Common myeloid progenitor, CD34-positive (primary cell): ENCODE results near the gene APOB.

ENCODE experiments used
- CTCF ChIA-PET: fragments of 350-600 bp; sonication (Branson Sonifier 250); formaldehyde crosslinking; loops from one replicate; lab custom pipeline; 2021; ENCODE audit warnings: antibody characterized with exemption; lab: Charles Lee
- POLR2A ChIA-PET: fragments of 350-600 bp; sonication (Branson Sonifier 250); formaldehyde crosslinking; loops from one replicate; lab custom pipeline; 2021; ENCODE audit warnings: antibody characterized with exemption; lab: Charles Lee
- DNase-seq, 3 donors: peaks; one replicate each; pipeline versions ENCODE4 v3.0.0 to v3.0.0-alpha.2; 2013
- H3K27ac ChIP-seq, 2 experiments: 1 replicate in 1 of 2; 2 replicates in 1 of 2; pipeline ENCODE4 v1.7.0; 2013; ENCODE audit warnings: inconsistent platforms in 2 of 2, low read length in 2 of 2, mild to moderate bottlenecking in 2 of 2, low read depth in 1 of 2, moderate library complexity in 1 of 2; ENCODE audit not compliant: severe bottlenecking in 2 of 2, insufficient read depth in 1 of 2, poor library complexity in 1 of 2
- H3K27me3 ChIP-seq, 5 experiments: replicated peaks in 2 of 5; 1 replicate in 3 of 5; 2 replicates in 2 of 5; pipeline versions ENCODE4 v1.6.1 to v1.7.0; 2013; ENCODE audit warnings: low read length in 4 of 5, mild to moderate bottlenecking in 2 of 5, moderate library complexity in 2 of 5, inconsistent platforms in 1 of 5; ENCODE audit not compliant: insufficient read depth in 5 of 5, control insufficient read depth in 4 of 5
- H3K36me3 ChIP-seq, 4 experiments: 1 replicate in 2 of 4; 2 replicates in 2 of 4; pipeline versions ENCODE4 v1.6.1 to v1.7.0; 2013; ENCODE audit warnings: low read length in 3 of 4, control low read depth in 1 of 4, mild to moderate bottlenecking in 1 of 4; ENCODE audit not compliant: control insufficient read depth in 4 of 4, insufficient read depth in 4 of 4
- H3K4me1 ChIP-seq, 4 experiments: 1 replicate in 3 of 4; 2 replicates in 1 of 4; pipeline versions ENCODE4 v1.6.1 to v1.7.1; 2013; ENCODE audit warnings: low read length in 3 of 4, mild to moderate bottlenecking in 3 of 4, control low read depth in 1 of 4, inconsistent platforms in 1 of 4, moderate library complexity in 1 of 4; ENCODE audit not compliant: control insufficient read depth in 4 of 4, insufficient read depth in 4 of 4; ENCODE audit errors: control extremely low read depth in 1 of 4
- H3K4me3 ChIP-seq, 7 experiments: 1 replicate in 4 of 7; 2 replicates in 3 of 7; pipeline versions ENCODE4 v1.5.1 to v1.7.0; 2013; ENCODE audit warnings: mild to moderate bottlenecking in 7 of 7, low read length in 6 of 7, moderate library complexity in 6 of 7, inconsistent platforms in 2 of 7, low read depth in 2 of 7, control low read depth in 1 of 7; ENCODE audit not compliant: insufficient read depth in 4 of 7, control insufficient read depth in 1 of 7; ENCODE audit errors: extremely low read depth in 1 of 7
- H3K9me3 ChIP-seq, 5 experiments: 1 replicate in 4 of 5; 2 replicates in 1 of 5; pipeline versions ENCODE4 v1.6.1 to v1.7.1; 2013; ENCODE audit warnings: low read length in 4 of 5, mild to moderate bottlenecking in 2 of 5, inconsistent platforms in 1 of 5, low read depth in 1 of 5, moderate library complexity in 1 of 5; ENCODE audit not compliant: control insufficient read depth in 4 of 5, insufficient read depth in 2 of 5; ENCODE audit errors: control extremely low read depth in 1 of 5
- WGBS: methylation state at CpG from one replicate; pipeline ENCODE4 v1.1.5; 2013; ENCODE audit not compliant: insufficient coverage; 5-methylcytosine and 5-hydroxymethylcytosine counted together

APOB gene

GRCh38 chr2:20957788-20958525, 85.9 kb downstream of the APOB start:
- POLR2A ChIA-PET = no interaction called here
- no peaks in the 10 kb centered on the region for H3K4me1 ChIP-seq

GRCh38 chr2:20955277-20956026, 88.4 kb downstream of the APOB start:
- DNase-seq = no peak
- POLR2A ChIA-PET = no interaction called here
- Histone ChIP-seq H3K4me1 (no peaks in the 10 kb centered on the region), H3K27ac (no peak overlapping the region), H3K4me3 (no peak overlapping the region), H3K9me3 (no peaks in the 10 kb centered on the region), H3K36me3 (no peaks in the 10 kb centered on the region), H3K27me3 (peaks cover 0 to 5% (median 0%) of the 10 kb centered on the region in 5 experiments)
- WGBS = 91% methylated on average over 7 of the region's 10 CpGs
- CTCF ChIA-PET = interaction anchor here (9.7 kb wide), 1 partner anchor 293 kb away, joined by 115 read pairs; no protein-coding TSS in a partner anchor

More at GRCh38 chr2:20957788-20958525, 85.9 kb downstream of the APOB start:
- no peaks in the 10 kb centered on the region for H3K36me3 ChIP-seq
- DNase-seq = no peak
- H3K4me3 ChIP-seq = no peak overlapping the region
- WGBS = 91% methylated on average over 14 of the region's 21 CpGs
- no peaks in the 10 kb centered on the region for H3K9me3 ChIP-seq
- peaks cover 0 to 5% (median 3%) of the 10 kb centered on the region in 5 experiments for H3K27me3 ChIP-seq
- H3K27ac ChIP-seq = no peak overlapping the region
- CTCF ChIA-PET = interaction anchor here (5.7 to 9.7 kb wide), 2 partner anchors 275 to 295 kb away, joined by 33 to 115 read pairs; no protein-coding TSS in a partner anchor

GRCh38 chr2:20953146-20953824, 90.6 kb downstream of the APOB start:
- Histone ChIP-seq H3K4me3 (no peak overlapping the region), H3K4me1 (no peaks in the 10 kb centered on the region), H3K27ac (no peak overlapping the region), H3K27me3 (peaks cover 0 to 7% (median 0%) of the 10 kb centered on the region in 5 experiments), H3K9me3 (no peaks in the 10 kb centered on the region), H3K36me3 (no peaks in the 10 kb centered on the region)
- no peak for DNase-seq
- ChIA-PET POLR2A (no interaction called here), CTCF (interaction anchor here (0.7 to 1.1 kb wide), 2 partner anchors 9 to 18 kb away, joined by 3 read pairs; no protein-coding TSS in a partner anchor)
- 91% methylated on average over 10 of the region's 10 CpGs for WGBS
